Heart left ventricle (tissue), 13 donors: ENCODE data around the gene OSBPL10.

Source experiments
- POLR2A ChIP-seq, 2 donors: fragments of 450-650 bp; IDR thresholded peaks; one replicate each; pipeline ENCODE4 v1.6.1; 2017; ENCODE audit warnings: antibody characterized with exemption in 2 of 2, mild to moderate bottlenecking in 2 of 2, moderate library complexity in 2 of 2
- TF ChIP-seq, protein P1 (sequence below), 12 donors: fragments of 200-600 bp; sonication (generic) in 4 of 12; IDR thresholded peaks; one replicate each; pipeline versions ENCODE4 v1.5.0 to v1.8.0; 2018 to 2022; ENCODE audit warnings: antibody characterized with exemption in 12 of 12, mild to moderate bottlenecking in 5 of 12
- donor health status: ischemic (EF 13 %, LVEDD 7.1; RV severe dilation, severe dysfunction).
- donor health status: DM: no; HTN: yes; CAD: no.
- donor health status: DM: no; HTN: no; CAD: no.
- donor health status: ischemic (EF 25% LVEDD 6.9; RV normal size, moderate dysfunction).
- donor health status: ischemic (EF 25% LVEDD 5.7; RV mildly dilated, moderate dysfunction).
- donor health status: ischemic (EF 35%, LVEDD 5.7; RV mildly dilated, moderate dysfunction).
- donor health status: nonischemic (EF 11% LVEDD 7.7; RV severe dilation, severe dysfunction).
- donor health status: DM: yes; HTN: yes; CAD: no.
- donor health status: PGD.
- donor health status: ischemic (EF 29% LVEDD 5.4; RV normal size, mild dysfunction).
- donor health status: nonischemic (EF 23%, LVEDD 6.1; RV moderate dilation, normal function).

DNA sequence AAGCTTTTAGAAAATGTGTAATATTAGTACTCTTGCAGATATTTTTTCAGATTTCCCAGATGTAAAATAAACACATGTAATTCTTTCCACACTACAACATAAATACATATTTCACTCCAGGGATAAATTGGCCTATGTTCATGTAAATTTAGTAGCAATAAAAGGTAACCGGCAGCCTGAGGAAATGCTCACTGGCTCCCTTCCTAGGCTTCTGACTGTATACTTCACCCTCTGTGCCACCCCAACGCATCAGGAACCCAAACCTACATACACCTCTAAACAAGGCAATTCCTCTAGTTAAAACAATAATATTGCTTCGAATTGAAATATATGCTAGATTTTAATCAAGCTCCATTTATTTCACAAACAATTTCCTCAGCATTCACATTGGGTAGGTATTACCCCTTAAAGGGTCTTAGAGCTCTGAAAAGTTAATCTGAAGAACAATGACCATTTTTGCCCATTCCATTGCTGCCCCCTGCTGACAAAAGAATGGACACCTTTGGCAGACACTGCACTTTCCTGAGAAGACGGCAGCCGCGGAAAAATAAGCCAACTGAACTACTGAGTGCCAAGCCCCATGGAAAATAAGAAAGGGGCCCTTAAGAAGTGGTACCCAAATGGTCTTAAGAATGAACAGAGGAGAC, 212.5 kb downstream of the OSBPL10 start:
- TF ChIP-seq, protein P1, sequence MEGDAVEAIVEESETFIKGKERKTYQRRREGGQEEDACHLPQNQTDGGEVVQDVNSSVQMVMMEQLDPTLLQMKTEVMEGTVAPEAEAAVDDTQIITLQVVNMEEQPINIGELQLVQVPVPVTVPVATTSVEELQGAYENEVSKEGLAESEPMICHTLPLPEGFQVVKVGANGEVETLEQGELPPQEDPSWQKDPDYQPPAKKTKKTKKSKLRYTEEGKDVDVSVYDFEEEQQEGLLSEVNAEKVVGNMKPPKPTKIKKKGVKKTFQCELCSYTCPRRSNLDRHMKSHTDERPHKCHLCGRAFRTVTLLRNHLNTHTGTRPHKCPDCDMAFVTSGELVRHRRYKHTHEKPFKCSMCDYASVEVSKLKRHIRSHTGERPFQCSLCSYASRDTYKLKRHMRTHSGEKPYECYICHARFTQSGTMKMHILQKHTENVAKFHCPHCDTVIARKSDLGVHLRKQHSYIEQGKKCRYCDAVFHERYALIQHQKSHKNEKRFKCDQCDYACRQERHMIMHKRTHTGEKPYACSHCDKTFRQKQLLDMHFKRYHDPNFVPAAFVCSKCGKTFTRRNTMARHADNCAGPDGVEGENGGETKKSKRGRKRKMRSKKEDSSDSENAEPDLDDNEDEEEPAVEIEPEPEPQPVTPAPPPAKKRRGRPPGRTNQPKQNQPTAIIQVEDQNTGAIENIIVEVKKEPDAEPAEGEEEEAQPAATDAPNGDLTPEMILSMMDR (IDR thresholded peaks at IDR 0.05), result peak; percentile 57 to 82 (median 68)
- TF ChIP-seq POLR2A (IDR thresholded peaks at IDR 0.05), result no peak
